Esophagus muscularis mucosa (tissue), 4 donors: ENCODE results near the gene EPHA4. TPM values are rescaled to one million over a fixed set of nuclear protein-coding genes. Genes with fewer than 3 reads are reported as not detected.

Experiments
- DNase-seq: peaks from one replicate; pipeline ENCODE4 v3.0.0-alpha.2; 2017; ENCODE audit errors: extremely low spot score
- H3K27ac ChIP-seq, 4 donors: fragments of 200-600 bp; sonication (generic); replicated peaks in 1 of 4; 1 replicate in 3 of 4; 2 replicates in 1 of 4; pipeline ENCODE4 v1.5.1; 2016 to 2019; ENCODE audit warnings: mild to moderate bottlenecking in 1 of 4
- H3K27me3 ChIP-seq, 4 donors: fragments of 200-600 bp; sonication (generic); one replicate each; pipeline versions ENCODE4 v1.5.1 to v1.6.0; 2016 to 2019
- H3K36me3 ChIP-seq, 4 donors: fragments of 200-600 bp; sonication (generic); one replicate each; pipeline ENCODE4 v1.5.1; 2016 to 2019
- H3K4me1 ChIP-seq, 4 donors: fragments of 200-600 bp; sonication (generic); one replicate each; pipeline ENCODE4 v1.5.1; 2016 to 2019
- H3K4me3 ChIP-seq, 4 donors: fragments of 200-600 bp; sonication (generic); 1 replicate in 2 of 4; 2 replicates in 2 of 4; pipeline ENCODE4 v1.5.1; 2016 to 2019; ENCODE audit warnings: mild to moderate bottlenecking in 4 of 4, moderate library complexity in 1 of 4
- H3K9me3 ChIP-seq, 4 donors: fragments of 200-600 bp; sonication (generic); 1 replicate in 3 of 4; 2 replicates in 1 of 4; pipeline ENCODE4 v1.5.1; 2016 to 2019
- EP300 ChIP-seq: sonication (generic); formaldehyde crosslinking; IDR thresholded peaks from one replicate; pipeline ENCODE4 v1.6.1; 2017; ENCODE audit warnings: antibody characterized with exemption
- POLR2A ChIP-seq: fragments of 450-650 bp; IDR thresholded peaks from one replicate; pipeline ENCODE4 v1.6.1; 2017; ENCODE audit warnings: antibody characterized with exemption, moderate library complexity, mild to moderate bottlenecking, low read depth
- POLR2AphosphoS5 ChIP-seq, 2 donors: sonication (generic); formaldehyde crosslinking; IDR thresholded peaks; one replicate each; pipeline ENCODE4 v1.6.1; 2017; ENCODE audit warnings: antibody characterized with exemption in 2 of 2
- WGBS: methylation state at CpG from one replicate; pipeline ENCODE4 v1.1.5; 2018; 5-methylcytosine and 5-hydroxymethylcytosine counted together
- intact Hi-C: fragments of 100-400 bp; cut with DNase I; formaldehyde crosslinking; loops from one replicate; pipeline ENCODE4 v1.15.1; 2023
- total RNA-seq, 4 donors: library from RNA; depleted of rRNA; stranded (reverse); fragments of >200 nt; gene quantifications; one replicate each; pipeline versions ENCODE4 v1.1.0 to v1.2.1, GENCODE V29; 2016
- TF ChIP-seq, protein P1 (sequence below), 3 experiments: fragments of 200-600 bp in 2 of 3; fragments of 450-650 bp in 1 of 3; sonication (generic) in 2 of 3; IDR thresholded peaks; one replicate each; pipeline ENCODE4 v1.5.1; 2017 to 2019; ENCODE audit warnings: antibody characterized with exemption in 3 of 3, mild to moderate bottlenecking in 2 of 3, moderate library complexity in 1 of 3

Gene EPHA4
- total RNA-seq, 4 donors from 2014 or later = 15.4 to 25.9 (median 20.2) TPM

- H3K27me3 ChIP-seq = no peaks in the 10 kb centered on the region
- no peaks in the 10 kb centered on the region for H3K9me3 ChIP-seq
- WGBS = 75% methylated on average over 4 of the region's 4 CpGs
- no peak for DNase-seq
- no peaks in the 10 kb centered on the region for H3K4me1 ChIP-seq
- no peak overlapping the region for H3K4me3 ChIP-seq
- H3K36me3 ChIP-seq = no peaks in the 10 kb centered on the region
- TF ChIP-seq POLR2A = no peak
- H3K27ac ChIP-seq = no peak overlapping the region
- intact Hi-C loops = no loop called here
These were observed 18.8 kb upstream of the EPHA4 start for GRCh38 chr2:221590861-221591365.

DNA sequence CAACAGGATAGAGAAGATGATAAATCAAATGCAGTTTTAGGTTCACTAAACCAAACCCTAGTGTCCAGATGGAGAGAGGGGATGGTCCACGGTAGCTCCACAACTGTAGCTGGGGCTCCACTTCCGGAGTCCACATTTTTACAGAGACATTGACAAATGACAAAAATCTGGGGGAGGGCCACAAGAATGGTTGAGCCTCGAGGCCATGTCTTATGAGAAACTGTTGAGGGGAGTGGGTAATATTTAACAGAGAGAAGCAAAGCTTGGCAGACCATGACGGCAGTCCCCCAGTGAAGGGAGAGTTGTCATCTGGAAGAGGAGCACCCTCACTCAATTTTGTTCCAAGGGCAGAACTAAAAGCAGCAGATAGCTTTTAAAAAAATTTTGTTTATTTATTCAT is 17.6 kb upstream of the EPHA4 start:
- no peaks in the 10 kb centered on the region for H3K9me3 ChIP-seq
- intact Hi-C loops = no loop called here

GRCh38 chr2:221588306-221588985 is 16.3 kb upstream of the EPHA4 start:
- 81% methylated on average over 10 of the region's 10 CpGs for WGBS
- H3K4me1 ChIP-seq = no peaks in the 10 kb centered on the region
- TF ChIP-seq POLR2A (no peak), POLR2AphosphoS5 (IDR thresholded peaks at IDR 0.05) (no peak), EP300 (no peak)
- TF ChIP-seq, protein P1, sequence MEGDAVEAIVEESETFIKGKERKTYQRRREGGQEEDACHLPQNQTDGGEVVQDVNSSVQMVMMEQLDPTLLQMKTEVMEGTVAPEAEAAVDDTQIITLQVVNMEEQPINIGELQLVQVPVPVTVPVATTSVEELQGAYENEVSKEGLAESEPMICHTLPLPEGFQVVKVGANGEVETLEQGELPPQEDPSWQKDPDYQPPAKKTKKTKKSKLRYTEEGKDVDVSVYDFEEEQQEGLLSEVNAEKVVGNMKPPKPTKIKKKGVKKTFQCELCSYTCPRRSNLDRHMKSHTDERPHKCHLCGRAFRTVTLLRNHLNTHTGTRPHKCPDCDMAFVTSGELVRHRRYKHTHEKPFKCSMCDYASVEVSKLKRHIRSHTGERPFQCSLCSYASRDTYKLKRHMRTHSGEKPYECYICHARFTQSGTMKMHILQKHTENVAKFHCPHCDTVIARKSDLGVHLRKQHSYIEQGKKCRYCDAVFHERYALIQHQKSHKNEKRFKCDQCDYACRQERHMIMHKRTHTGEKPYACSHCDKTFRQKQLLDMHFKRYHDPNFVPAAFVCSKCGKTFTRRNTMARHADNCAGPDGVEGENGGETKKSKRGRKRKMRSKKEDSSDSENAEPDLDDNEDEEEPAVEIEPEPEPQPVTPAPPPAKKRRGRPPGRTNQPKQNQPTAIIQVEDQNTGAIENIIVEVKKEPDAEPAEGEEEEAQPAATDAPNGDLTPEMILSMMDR (IDR thresholded peaks at IDR 0.05) = no peak

More for the DNA sequence above, 17.6 kb upstream of the EPHA4 start:
- no peak overlapping the region for H3K27ac ChIP-seq
- H3K4me3 ChIP-seq = no peak overlapping the region
- TF ChIP-seq EP300 = no peak
- TF ChIP-seq, protein P1 (IDR thresholded peaks at IDR 0.05) = no peak
- no peak for TF ChIP-seq POLR2A
- TF ChIP-seq POLR2AphosphoS5 (IDR thresholded peaks at IDR 0.05) = no peak
- H3K4me1 ChIP-seq = no peaks in the 10 kb centered on the region
- DNase-seq = no peak
- WGBS = 53% methylated on average over 4 of the region's 4 CpGs
- H3K27me3 ChIP-seq = no peaks in the 10 kb centered on the region
- no peaks in the 10 kb centered on the region for H3K36me3 ChIP-seq

DNA sequence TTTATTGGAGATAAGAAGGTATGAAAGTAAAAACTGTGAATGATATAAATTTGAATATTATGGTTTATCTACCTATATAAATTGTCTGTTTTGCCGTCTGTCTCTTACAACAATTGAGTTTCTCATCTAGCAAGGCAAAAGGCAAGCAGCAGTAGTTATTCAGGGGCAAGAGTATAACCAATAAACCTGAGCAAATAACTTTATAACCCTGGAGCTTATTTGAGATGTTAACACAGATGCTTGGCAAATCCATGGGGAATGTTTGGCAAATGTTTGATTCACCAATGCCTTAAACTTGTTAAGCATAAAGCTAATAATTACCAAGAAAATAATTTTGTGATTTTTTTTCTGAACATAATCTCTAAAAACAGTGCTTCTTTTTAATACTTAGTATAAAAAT is 9.9 kb upstream of the EPHA4 start:
- intact Hi-C loops = no loop called here
- no peaks in the 10 kb centered on the region for H3K4me1 ChIP-seq
- WGBS = 88% methylated on average over 1 of the region's 1 CpG
- peaks cover 0 to 7% (median 0%) of the 10 kb centered on the region in 4 donors for H3K27me3 ChIP-seq
- H3K27ac ChIP-seq = no peak overlapping the region
- no peaks in the 10 kb centered on the region for H3K9me3 ChIP-seq
- H3K4me3 ChIP-seq = no peak overlapping the region
- no peaks in the 10 kb centered on the region for H3K36me3 ChIP-seq
- DNase-seq = no peak
- no peak for TF ChIP-seq EP300
- TF ChIP-seq POLR2A = no peak
- TF ChIP-seq, protein P1 (IDR thresholded peaks at IDR 0.05) = no peak
- no peak for TF ChIP-seq POLR2AphosphoS5 (IDR thresholded peaks at IDR 0.05)

More at GRCh38 chr2:221588306-221588985, 16.3 kb upstream of the EPHA4 start:
- no peak overlapping the region for H3K27ac ChIP-seq
- no peaks in the 10 kb centered on the region for H3K27me3 ChIP-seq
- H3K36me3 ChIP-seq = no peaks in the 10 kb centered on the region
- no peak for DNase-seq
- H3K9me3 ChIP-seq = no peaks in the 10 kb centered on the region
- intact Hi-C loops = no loop called here
- no peak overlapping the region for H3K4me3 ChIP-seq

DNA sequence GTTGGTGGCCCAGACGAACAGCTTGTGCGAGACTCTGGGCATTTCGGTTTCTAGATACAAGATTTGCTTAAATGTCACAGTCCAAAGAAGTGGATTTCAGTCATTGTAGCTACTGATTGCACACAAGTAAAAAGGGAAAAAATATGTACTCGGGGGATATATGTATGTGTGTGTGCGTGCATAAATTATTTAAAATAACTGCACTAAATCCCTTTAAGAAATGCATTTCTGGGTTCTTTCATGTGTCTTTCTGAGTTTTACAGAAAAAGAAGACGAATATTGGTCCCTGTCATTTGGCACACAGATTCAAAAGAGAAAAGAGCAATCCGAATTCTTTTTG is 2.1 kb upstream of the EPHA4 start:
- Histone ChIP-seq H3K9me3 (no peaks in the 10 kb centered on the region), H3K27me3 (peaks cover 0 to 24% (median 6%) of the 10 kb centered on the region in 4 donors), H3K36me3 (no peaks in the 10 kb centered on the region), H3K4me1 (peaks cover 16 to 50% (median 39%) of the 10 kb centered on the region in 4 donors), H3K27ac (peak overlapping the region in 3 of 4 donors; percentile 82 to 89 (median 86)), H3K4me3 (peak overlapping the region; percentile 70 to 83 (median 78))
- TF ChIP-seq POLR2A (no peak), POLR2AphosphoS5 (IDR thresholded peaks at IDR 0.05) (no peak)
- TF ChIP-seq, protein P1 (IDR thresholded peaks at IDR 0.05) = no peak
- no peak for DNase-seq
- intact Hi-C loops = loop anchor here (5.0 to 10.0 kb wide), 3 partner anchors 137 to 1837 kb away; no protein-coding TSS in a partner anchor
- WGBS = 8% methylated on average over 7 of the region's 7 CpGs
